ENCODE results near the gene UNC5C.
A peak's percentile ranks its signal among the peaks of the same experiment; 100 is the strongest.

Gene UNC5C

DNA sequence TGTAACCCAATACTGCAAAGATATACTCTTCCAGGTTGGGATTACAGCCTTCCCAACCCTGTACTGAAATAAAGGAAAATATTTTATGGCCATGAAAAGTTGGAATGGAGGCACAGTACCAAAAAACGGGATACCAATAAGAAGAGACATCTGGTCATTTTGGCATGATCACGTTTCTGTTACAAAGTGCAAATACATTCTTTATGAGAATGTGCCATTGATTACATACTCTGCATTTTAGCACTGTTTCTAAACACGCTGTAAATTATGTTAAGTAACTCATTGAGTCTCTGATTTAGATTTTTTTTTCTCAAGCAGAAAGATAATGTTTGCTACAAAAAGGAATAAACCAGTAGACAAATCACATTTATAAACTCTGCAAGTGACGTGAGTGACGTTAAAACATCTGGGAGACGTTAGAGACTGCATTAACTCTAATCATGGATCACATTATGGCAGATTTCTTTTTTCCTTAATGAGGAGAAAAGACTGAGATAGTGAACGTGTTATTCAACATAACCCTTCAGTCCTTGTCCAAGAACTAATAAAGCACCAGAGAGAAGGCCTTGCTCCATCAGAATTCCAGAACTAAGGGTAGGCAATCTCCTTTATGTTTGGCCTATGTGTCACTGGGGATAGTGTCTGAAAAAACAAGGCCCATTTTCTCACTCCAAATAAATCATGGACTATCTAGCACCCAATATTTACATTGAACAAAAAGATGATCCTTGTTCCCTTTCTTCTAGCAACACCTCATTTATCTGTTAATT, 31.0 kb downstream of the UNC5C start:
- no peak for DNase-seq

DNA sequence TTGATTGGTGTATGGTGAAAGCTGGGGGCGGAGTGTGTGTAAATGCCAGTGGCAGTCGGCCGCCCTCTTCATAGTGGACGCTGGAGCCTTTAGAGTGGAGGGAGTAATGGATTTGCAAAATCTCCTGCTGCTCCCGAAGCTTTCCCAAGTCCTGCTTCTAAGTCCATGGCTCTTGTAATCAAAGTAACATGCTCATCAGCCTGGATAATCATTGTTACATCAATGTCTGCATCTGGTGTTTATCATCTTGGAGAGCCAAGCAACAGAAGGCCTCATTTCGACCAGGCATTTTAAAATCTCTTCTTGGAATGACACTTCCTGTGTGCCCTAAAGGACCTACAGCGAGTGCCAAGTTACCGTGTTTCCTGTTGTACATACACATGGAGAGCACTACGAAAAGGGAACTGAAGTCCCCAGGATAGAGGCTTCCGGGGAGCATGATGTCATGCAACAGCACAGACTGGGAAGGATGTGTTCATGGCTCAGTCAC, 32.2 kb downstream of the UNC5C start:
- DNase-seq: peak; percentile 4

DNA sequence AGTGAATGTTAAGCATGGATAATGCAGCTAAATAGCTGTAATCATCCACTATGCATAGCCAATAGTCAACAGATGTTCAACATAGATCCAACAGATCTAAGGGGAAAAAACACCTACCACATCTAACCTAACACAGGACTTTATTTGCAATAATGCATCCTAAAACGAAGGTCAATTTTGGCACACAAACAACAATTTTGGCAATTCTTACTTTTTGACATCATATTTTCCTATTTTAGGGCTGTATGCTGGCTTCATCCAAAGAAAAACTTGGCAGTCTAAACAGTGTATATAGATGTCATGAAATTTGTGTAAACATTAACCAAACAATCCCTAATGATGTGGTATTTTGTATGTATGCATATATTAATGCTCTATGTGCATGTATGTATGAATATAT, 33.2 kb downstream of the UNC5C start:
- DNase-seq: no peak

DNA sequence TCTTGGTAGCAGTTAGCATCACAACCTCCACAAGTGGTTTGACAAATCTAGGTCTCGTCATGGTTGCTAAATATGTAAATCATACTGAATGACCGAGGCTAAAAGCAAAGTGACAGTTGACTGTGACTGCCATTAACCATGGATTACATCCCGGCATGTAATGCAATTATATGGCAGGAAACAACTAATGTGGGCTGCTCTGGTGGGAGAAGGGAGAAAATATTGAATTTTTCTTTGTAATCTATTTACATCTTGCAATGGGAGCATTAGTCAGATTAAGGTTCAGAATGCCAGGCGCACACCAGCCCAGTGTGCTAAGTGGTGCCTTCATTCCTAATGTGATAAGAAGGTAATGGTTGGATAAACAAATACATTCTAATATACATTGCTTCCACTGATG, 35.8 kb downstream of the UNC5C start:
- DNase-seq: no peak

DNA sequence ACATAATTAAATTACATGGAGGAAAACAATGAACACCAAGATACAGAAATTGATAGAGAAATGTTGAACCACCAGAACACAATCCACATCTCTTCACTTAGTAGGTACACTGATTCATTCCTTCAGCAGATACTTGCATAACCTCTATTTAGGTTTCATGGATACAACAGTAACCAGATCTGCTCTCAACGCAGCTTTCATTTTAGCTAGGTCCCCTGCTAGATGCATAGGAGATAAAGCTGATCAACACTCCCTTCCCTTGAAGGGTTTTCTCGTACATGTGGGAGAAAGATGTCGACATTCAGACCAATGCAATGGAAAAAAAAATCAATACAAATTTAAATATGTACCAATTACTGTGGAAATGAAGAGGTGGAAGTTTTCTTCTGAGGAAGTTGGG, 37.3 kb downstream of the UNC5C start:
- no peak for DNase-seq

DNA sequence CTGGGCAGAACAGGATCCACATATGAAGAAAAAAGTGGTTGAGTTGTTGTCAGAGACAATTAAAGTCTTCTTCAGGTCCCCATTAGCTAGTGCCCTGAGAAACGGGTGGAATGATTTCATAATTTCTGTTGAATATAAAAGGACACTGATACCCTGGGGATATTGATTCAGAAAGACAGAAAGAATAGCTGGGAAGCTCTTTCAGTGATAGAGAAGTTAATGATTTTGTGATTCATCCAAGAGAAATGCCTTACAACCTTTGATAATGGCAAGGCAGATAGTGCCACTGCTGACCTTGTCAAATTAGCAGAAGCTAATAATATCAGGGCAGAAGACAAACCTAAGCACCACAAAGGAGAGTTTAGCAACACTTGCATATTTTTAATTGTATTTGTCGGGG, 37.9 kb downstream of the UNC5C start:
- no peak for DNase-seq

DNA sequence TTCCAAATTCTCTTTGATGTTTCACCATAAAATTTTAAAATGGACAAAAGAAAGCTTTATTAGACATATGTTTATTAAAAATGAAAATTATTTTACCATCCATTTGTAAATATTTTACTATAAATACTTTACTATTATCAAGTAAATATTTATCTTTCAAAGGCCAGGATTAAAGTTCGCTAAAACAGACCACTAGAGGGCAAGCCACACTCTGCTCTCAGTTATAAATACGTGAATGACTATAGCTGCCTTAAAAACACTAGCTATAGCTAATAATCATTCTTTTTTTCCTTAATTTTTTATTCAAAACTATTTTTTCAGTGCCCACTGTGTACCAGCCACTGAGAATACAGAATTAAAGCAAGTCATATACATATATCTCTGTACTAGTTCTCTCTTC, 38.6 kb downstream of the UNC5C start:
- peak; percentile 29 for DNase-seq

DNA sequence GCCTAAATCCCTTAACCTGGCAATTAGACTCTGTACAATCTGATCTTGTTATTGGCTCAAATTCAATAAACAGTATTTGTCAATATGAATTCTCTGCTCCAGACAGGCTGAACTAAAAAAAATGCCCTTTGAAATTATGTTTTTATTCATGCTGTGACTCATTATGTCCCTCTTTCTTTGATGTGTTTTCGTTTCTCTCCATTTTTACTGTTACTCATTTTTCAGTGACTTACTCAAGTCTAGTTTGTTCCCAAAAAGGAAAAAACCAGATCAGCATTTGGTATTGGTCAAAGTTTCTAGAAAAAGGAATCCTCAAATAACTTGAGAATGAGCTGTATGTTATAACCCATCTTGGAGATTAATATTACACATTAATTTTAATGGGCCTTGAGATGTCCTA, 40.4 kb downstream of the UNC5C start:
- peak; percentile 79 for DNase-seq

DNA sequence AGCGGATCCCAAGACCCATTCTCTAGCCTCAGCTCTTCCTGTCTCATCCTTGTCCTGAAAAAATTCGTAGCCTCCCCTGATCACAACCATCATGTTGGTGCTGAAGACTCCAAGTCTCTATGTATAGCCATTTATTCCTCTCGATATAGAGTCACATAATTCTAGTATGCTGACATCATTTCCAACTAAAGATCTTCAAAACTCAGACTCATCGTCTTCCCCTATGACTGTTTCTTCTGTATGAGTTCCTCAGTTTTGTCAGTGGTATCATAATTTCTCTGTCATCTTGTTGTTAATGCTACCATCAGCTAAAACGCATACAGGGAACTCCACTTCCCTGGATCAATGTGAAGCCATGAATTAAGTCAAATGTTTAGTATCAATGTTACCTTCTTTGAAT, 41.2 kb downstream of the UNC5C start:
- no peak for DNase-seq

DNA sequence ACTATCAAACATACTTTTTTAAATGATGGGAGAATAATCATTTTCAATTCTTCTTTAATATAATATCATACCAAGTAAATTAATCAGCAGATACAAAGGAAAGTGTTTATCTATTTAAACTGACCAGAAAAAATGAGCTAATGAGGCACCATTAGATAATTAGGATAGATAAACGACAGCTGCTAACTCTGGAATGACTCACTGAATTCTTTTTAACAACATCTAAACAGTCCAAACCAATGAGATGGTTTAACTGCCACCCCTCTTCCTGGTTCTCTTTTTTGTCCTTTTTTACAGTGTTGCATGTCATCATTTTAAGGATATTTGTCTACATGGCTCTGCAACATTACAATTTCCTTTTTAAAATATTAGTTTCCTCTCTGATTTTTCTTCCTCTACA, 41.6 kb downstream of the UNC5C start:
- peak; percentile 4 for DNase-seq

DNA sequence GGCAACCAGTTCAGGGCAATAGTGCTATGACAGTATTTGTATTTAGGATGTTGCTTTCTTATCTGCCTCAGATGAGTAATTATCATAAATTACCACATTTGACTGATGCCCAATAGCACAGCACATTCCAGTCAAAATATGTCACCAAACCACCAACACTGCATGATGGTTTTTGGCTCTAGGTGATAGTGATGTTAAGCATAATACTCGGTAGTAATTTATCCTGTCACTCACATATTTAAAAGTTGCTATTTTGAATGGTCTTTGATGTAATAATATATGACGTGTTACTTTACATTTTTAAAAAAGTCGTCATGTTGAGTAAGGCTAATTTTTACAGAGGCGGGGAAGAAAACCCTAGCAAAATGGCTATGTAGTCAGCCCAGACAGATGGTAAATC, 42.5 kb downstream of the UNC5C start:
- peak; percentile 54 for DNase-seq

DNA sequence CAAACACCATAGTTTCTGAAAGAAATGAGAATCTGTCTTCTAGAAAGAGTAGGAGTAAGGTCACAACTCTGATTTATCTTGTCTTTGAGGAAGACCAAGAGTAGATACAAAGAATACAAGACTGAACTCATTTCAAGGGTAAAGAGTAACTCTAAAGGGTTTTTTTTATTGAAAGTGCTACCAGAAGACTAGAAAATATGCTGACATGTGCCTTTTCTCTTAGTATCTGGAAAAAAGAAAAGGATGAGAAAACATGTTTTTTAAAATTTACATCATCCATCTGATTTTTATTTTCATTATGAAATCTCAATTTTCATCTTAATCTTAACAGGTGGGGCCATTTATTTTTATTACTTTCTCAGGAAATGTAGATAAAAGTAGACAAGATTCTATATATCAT, 43.0 kb downstream of the UNC5C start:
- DNase-seq: no peak

DNA sequence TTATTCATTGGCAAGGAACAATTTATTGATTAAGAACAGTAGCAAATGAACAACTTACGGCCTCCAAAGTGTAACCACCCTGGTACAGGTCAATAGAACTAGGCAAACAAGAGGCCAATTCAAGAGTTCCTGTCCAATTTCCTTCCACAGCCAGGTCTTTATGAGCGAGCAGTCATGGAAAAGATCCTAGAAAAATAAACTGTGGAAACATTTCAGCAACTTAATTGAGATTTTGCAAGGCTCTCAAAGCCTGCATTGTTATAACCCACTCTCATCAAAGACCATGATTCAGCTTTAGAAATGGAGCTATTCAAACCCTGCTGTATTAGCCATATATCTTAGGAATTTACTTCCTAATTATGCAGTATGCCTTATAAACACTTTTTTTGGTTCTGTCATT, 43.6 kb downstream of the UNC5C start:
- peak; percentile 49 for DNase-seq

DNA sequence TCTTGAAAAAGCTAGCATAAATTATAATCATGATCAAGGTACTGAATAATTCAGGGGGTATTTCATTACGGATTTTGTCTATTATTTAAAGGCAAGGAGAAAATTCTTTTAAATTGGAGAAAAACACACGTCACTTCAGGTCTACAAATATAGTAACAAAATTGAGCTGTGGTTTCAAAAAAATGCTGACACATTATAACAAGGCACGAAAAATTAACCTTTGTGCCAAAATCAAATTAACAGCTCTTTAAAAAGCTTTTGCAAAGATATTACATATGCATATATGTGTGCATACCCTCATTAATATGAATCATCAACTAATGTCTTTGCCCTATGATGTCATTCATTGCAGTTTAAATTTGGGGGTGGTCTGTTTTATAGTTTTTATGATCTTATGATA, 44.3 kb downstream of the UNC5C start:
- no peak for DNase-seq

DNA sequence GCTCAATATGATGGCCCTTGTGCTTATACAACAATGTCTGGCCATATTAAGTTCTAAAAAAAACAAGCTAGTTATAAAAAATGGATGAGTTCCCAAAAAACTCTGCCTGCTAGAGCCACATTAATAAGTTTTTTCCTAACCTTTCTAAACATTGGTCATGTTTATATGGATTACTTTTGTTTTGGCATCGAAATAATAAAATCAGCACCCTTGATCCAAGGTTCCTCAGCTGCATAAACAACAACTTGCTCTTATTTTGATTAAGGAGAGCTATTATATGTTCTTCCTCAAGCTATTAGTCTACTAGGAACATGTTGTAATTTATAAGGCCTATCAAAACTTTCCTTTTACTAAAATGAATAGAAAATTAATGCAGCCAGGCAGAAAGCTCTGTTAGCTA, 48.4 kb downstream of the UNC5C start:
- no peak for DNase-seq

DNA sequence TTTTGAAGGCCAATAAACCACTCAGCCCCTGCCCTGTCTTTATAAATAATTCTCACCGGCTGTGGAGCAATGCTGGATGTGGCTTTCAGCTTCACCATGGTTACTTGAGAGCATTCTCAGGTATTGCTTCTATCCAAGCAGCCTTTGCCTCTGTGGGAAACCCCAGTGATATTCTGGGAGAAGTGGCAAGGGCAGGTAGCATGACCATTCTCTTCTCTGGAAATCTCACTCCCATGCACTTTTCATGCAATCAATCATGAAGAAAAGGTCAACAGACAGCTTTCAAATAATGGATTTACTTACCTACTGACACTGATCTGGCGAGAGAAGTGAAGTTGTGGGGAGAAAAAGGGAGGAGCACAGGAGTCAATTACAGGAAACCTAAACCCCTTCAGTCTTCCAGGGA, 49.5 kb downstream of the UNC5C start:
- DNase-seq: no peak

DNA sequence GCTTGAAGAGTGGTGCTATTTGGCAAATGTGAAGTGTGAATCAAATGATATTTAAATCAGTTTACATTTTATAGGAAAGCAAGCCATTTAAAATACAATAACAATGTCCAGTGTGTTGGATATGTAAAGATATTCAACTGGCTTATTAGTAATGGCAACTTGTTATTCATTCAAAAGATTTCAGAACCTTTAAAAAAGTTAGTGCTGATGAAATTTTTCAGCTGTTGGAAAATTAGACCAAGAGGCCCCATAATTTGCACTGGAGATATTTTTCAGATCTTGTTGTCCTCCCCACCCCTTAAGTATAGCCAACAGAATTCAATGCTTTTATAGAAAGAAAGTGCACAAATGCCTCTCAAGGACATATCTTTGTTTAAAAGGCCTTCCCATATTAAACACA, 54.6 kb downstream of the UNC5C start:
- DNase-seq: no peak

DNA sequence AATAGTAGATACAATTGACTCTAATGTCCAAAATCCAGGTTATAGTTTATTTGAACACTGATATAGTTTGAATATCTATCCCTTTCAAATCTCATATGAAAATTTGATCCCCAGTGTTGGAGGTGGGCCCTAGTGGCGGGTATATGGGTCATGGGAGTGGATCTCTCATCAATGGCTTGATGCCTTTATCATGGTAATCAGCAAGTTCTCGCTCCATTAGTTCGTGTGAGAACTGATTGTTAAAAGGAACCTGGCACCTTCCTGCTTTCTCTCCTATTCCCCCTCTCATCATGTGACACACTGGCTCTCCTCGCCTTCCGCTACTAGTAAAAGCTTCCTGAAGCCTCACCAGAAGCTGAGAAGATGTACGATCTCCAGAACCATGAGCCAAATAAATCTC, 70.1 kb downstream of the UNC5C start:
- no peak for DNase-seq

DNA sequence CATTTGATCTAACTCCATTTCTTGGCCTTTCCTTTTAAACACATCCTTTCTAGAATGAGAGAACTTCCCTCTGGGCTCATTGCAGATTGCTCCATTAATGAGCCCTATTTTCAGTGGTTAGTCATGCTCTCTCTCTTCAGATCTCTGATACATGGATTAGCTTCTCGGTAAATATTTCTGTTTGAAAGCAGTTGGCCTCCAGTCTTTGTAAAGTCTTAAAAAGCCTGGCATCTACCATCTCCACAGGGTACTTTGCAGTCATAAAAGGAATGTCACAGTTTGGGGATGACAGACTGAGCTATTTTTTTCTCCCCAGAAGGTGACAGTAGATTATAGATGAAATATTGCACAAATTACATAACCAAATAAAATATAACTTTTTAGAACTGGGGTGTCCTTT, 72.7 kb downstream of the UNC5C start:
- DNase-seq: no peak

DNA sequence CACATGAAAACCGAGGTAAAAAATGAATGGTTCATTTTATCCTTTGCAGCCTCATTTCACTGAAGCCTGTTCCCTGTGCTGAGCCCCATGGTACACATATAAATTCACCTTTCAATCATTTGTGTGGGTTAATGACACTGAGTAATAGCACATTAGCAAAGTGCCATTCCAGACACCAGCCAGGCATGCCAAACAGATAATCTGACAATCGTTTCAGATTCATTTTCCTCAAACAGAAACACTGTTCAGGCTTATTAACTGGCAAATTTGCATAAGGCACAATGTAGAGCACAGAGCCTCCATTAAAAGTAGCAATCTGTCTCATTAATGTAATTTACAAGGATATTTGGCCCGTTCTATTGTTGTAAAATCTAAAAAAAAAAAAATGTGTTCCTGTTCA, 76.2 kb downstream of the UNC5C start:
- no peak for DNase-seq

DNA sequence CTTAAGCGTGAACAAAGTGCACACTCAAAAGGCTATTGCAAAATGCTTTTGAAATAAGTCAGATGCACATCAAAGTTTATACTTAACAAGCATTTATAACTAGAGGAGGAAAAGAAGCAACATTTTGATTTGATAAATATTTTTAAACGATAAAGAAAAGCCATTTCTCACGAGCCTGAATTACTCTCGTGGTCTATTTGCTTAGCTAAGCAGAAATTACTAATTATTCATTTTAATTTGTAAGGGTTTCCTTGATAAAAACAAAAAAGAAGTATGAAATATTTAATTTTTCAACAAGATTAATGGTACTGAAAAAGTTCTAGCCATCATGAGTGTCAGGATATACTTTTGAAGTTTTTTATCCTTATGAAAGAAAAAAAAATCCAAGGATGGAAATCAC, 78.2 kb downstream of the UNC5C start:
- no peak for DNase-seq

DNA sequence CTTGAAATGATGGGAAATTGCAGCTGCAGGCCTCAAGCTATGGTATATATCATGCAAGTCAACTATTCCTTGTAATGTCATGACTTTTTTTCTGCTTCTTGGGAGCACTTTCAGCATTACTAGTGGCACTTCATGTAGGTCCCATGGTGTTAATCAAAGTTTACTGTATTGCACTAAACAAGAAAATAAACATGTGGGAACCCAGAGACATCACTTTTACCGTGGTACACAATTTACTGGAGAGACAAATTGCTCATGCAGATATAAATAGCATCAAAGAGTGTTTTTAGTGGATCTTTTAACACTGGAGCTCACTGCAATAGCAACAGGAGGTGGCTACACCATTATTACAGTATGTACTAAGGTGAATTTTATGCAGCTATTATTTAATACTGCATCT, 79.2 kb downstream of the UNC5C start:
- no peak for DNase-seq

DNA sequence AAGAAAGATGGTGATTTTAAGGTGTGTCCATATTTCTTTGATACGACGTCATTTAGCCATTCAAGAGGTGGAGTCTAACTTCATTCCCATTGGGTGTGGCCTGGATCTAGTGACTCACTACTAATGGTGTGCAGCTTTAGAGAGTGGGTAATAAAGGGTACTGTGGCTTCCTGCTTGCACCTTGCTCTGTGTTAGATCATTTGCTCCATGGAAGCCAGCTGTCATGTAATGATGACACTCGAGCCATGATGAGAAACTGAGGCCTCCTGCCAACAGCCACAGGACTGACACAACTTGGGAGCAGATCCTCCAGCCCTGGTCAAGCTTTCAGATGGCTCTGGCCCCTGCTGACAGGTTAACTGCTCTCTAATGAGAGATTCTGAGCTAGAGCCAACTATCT, 82.0 kb downstream of the UNC5C start:
- no peak for DNase-seq

DNA sequence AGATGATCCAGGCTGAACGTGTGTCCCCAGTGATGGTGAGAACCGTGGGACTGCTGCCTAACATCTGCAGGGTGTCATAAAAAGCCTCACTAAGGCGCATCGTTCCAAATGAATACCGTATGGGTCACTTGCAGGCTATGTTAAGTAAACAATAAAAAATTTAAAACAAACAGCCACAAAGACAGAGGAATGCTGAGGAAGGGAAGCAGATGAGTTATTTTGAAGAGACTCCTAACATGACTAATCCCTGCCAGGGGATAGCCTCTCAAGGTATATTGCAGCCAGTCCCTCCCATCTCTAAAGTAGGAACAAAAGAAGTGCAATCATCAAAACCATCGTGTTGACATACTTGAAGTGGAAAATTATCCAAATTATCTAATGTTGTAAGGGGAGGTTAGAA, 83.8 kb downstream of the UNC5C start:
- peak; percentile 49 for DNase-seq

DNA sequence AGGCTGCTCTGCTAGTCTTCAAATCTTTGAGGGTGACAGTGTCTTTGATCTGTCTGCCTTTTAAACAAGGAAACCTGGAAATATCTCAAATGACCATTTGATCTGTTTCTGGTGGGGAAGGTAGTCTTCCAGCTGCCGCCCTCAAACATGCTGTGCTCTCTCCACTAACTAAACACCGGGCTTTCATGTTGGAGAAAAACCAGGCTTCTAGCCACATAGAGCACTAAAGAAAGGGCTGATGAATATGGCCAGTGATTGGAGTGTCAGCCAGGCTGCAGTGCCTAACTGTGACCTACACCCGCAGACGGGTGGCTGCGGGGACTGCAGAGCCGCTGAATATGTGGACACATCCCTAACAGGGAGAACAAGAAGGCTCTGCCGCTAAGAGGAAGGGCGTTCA, 85.9 kb downstream of the UNC5C start:
- DNase-seq: no peak

Measured in fibroblast of skin of scalp (primary cell).